HG02798 (cell line): ENCODE measurements around the gene CHSY3.
A peak's percentile ranks its signal among the peaks of the same experiment; 100 is the strongest.

Experiments
- ATAC-seq: cut with Tn5 transposase; IDR thresholded peaks from one replicate; pipeline ENCODE4 v1.9.1; 2021; ENCODE audit warnings: mild to moderate bottlenecking; ENCODE audit not compliant: unreplicated experiment, poor library complexity

CHSY3 gene

GRCh38 chr5:130074820-130075219 is 170.6 kb downstream of the CHSY3 start:
- ATAC-seq, result no peak

- ATAC-seq, result no peak
These were observed 172.7 kb downstream of the CHSY3 start for GRCh38 chr5:130077007-130077406.

- no peak for ATAC-seq
These were observed 174.4 kb downstream of the CHSY3 start for GRCh38 chr5:130078661-130079060.

- ATAC-seq, result no peak
These were observed 186.5 kb downstream of the CHSY3 start for GRCh38 chr5:130090569-130091270.

- no peak for ATAC-seq
These were observed 188.7 kb downstream of the CHSY3 start for GRCh38 chr5:130092991-130093390.

GRCh38 chr5:130096483-130096882 is 192.2 kb downstream of the CHSY3 start:
- ATAC-seq, result no peak

- ATAC-seq, result no peak
These were observed 194.7 kb downstream of the CHSY3 start for GRCh38 chr5:130099008-130099407.

- peak; percentile 92 for ATAC-seq
These were observed 198.1 kb downstream of the CHSY3 start for GRCh38 chr5:130102375-130102774.

- peak; percentile 12 for ATAC-seq
These were observed 198.7 kb downstream of the CHSY3 start for GRCh38 chr5:130102960-130103359.

GRCh38 chr5:130104895-130105688 is 200.8 kb downstream of the CHSY3 start:
- ATAC-seq, result no peak

GRCh38 chr5:130106480-130106879 is 202.2 kb downstream of the CHSY3 start:
- no peak for ATAC-seq

GRCh38 chr5:130109152-130109551 is 204.9 kb downstream of the CHSY3 start:
- ATAC-seq, result peak; percentile 60

GRCh38 chr5:130110328-130110727 is 206.1 kb downstream of the CHSY3 start:
- no peak for ATAC-seq

GRCh38 chr5:130111746-130112145 is 207.5 kb downstream of the CHSY3 start:
- ATAC-seq, result peak; percentile 6

- ATAC-seq, result peak; percentile 87
These were observed 208.0 kb downstream of the CHSY3 start for GRCh38 chr5:130112246-130112645.

GRCh38 chr5:130115686-130116085 is 211.4 kb downstream of the CHSY3 start:
- no peak for ATAC-seq

GRCh38 chr5:130116462-130116861 is 212.2 kb downstream of the CHSY3 start:
- no peak for ATAC-seq

GRCh38 chr5:130116972-130117371 is 212.7 kb downstream of the CHSY3 start:
- ATAC-seq, result no peak

- ATAC-seq, result no peak
These were observed 222.5 kb downstream of the CHSY3 start for GRCh38 chr5:130126746-130127145.

- no peak for ATAC-seq
These were observed 231.2 kb downstream of the CHSY3 start for GRCh38 chr5:130135506-130135905.

GRCh38 chr5:130136300-130136699 is 232.0 kb downstream of the CHSY3 start:
- ATAC-seq, result no peak

- ATAC-seq, result no peak
These were observed 233.4 kb downstream of the CHSY3 start for GRCh38 chr5:130137681-130138080.
